GM19324 (cell line): ENCODE results near the gene SIM1.

Experiments
- ATAC-seq: cut with Tn5 transposase; IDR thresholded peaks from one replicate; pipeline ENCODE4 v1.9.1; 2021; ENCODE audit warnings: mild to moderate bottlenecking, moderate library complexity; ENCODE audit not compliant: unreplicated experiment, low FRiP score

SIM1 gene, protein sequence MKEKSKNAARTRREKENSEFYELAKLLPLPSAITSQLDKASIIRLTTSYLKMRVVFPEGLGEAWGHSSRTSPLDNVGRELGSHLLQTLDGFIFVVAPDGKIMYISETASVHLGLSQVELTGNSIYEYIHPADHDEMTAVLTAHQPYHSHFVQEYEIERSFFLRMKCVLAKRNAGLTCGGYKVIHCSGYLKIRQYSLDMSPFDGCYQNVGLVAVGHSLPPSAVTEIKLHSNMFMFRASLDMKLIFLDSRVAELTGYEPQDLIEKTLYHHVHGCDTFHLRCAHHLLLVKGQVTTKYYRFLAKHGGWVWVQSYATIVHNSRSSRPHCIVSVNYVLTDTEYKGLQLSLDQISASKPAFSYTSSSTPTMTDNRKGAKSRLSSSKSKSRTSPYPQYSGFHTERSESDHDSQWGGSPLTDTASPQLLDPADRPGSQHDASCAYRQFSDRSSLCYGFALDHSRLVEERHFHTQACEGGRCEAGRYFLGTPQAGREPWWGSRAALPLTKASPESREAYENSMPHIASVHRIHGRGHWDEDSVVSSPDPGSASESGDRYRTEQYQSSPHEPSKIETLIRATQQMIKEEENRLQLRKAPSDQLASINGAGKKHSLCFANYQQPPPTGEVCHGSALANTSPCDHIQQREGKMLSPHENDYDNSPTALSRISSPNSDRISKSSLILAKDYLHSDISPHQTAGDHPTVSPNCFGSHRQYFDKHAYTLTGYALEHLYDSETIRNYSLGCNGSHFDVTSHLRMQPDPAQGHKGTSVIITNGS

DNA sequence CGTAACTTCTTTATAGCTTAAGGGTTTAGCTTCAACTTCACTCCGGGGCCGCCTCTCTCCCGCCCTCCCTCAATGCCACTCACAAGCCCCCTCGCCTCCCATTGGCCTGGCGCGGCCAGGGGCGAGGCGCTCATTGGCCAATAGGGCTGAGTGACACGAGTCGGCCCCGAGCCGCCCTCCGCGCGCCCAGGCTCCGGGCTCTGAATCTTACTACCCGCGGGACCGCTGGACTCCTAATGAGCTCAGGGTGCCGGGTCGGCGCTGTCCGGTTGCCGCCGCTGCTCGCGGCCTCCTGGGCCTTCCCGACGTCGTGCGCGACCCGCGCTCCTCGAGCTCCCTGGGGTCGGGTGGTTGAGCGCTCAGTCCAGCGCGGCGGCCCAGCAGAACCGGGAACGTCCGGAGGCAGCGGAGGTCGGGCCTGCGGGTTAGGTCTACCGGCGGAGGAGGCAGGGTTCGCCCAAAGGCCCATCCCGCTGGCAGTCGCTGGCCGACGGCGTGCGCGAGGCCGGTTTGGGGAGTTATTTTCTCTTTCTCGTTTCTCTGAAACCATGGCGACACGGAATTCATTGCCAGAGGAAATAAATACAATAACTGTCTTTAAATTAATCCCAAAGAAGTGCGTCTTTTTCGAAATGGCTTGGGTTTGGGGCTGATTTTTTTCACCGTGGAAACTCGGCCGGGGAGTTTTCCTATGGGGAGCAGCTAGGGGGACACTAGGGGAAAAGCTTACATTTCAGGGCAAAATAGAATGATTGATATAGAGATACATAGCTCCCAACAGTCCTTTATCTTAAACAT lies at the start of gene SIM1:
Gene SIM1, minus strand, starts transcription at position 19 of the 798 bp plus-strand sequence. CDS start 1,453 bp downstream, outside the sequence.
- peak; percentile 55 for ATAC-seq

DNA sequence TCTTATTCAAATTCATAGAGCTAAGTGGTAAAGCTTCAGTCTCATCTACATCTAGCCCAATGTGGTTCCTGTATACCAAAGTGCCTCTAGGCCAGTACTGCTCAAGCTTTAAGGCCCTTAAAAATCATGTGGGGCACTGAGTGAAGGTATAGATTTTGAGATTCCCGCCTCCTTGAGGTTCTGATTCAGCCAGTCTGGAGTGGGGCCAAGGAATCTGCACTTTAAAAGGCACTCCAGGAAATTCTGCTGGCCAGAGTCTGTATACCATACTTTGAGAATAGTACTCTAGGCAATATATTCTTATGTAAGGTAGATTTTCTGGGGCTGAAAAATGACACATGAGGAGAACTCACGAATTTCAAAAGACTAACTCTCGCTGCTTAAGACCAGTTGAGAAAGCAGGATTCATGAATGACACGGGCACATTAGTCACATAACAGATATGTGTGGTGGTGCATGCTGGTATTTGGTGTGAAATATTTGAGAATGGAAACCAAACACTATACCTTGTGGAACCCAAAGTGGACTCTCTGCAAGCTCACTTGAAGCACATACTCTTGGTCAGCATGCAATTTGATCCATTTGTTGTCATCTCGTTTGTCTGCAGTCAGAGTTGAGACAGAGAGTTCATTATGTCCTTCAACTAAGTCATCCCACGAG lies 47.6 kb upstream of the SIM1 start:
- no peak for ATAC-seq

DNA sequence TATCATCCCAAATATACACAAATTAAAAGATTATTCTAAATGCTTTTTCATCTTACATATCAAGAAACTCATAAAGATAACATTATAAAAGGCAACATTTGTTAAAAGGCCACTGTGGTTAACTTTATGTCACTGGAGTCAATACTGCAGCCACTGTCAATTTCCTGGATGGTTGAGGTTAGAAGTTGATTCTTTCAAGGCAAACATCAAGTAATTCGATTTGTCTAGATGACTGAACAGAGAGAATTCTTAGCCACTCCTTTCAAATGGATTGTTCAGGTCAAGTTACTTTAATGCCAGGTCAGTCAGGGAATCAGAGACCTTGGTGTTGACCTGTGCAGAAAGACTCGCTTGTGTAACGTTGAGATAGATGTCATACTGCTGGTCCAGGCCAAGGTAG lies 44.4 kb upstream of the SIM1 start:
- no peak for ATAC-seq

DNA sequence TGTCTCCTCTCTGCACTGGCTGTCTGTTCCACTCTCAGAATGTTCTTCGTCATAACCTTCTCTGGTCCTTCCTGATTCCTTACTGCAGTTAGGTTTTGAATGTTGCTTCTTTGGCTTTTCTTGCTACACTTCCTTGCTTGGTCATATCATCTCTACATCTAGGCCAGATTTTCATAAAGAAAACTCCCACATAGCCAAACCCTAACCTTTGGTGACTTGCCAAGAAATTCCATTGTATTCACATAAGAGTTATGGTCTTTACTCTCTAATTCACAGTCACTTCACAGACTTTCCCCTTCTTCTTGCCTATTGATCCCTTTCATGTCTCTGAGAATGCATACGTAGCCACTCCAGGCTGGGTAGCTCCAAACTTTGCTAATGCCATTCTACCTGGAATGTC lies 41.9 kb upstream of the SIM1 start:
- ATAC-seq: no peak

DNA sequence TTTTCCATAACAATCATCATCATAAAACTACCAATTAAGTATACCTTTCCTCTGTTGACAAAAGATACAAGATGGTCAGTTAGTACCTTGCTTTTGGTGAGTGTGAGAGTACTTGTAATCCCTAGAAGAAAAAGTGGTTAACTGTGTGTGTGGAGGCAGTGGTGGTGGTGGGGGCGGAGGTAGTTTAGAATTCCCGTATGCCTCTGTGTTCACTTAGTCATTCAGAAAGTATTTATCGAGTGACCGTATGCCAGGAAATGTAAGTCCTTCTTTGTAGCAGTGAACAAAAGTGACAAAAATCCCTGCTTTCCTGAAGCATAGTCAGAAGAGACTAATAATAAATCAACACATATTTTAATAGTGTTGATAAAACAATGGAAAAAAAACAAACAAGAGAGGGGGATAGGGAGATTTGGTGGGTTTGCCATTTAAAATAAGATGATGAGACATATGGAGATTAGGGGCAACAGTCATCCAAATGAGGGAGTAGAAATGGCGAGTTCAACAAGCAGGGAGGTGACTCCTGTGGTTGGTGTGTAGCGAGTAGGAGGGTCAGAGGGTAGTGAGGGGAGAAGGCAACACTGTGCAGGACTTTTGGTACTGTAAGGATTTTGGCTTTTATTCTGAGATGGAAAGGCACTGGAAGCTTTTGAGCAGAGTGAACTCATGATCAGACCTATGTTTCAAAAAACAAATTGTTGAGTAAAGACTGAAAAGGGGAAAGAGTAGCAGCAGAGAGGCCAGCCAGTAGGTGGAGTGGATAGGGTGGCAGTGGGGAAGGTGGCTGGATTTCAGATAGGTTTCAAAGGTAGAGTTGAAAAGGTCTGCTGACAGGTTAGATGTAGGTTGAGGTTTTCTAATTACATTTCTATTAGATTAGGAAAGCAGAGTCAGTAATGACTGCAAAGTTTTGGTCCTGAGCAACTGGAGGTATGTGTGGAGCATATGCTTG lies 40.3 kb upstream of the SIM1 start:
- no peak for ATAC-seq

DNA sequence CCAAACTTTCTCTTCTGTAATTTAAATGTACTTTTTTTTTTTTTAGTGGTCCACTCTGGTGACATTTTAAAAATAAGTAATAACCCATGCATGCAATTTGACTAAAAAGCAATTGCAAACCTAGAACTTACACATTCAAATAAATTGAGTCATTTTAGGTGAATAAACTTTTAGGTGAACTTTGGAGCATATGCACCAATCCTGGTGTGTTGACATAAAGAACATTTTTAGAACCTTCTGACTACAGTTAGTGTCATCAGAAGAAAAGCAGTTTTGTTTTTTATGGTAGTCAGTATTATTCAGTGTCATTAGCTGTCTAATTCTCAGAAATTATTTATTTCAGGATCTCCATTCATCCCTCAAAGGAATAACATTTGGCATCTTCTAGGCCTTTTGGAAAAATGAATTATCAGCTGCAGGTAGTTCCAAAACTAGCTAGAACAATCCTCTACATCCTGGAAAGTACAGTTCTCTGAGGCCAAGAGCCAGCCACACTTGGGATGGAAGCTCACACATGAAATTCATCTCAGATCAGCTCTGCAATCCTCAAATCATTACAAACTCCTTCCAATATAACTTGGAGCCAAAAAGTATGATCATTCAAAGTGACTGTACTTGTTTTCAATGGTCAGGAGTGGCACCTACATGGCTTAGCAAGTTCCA lies 38.5 kb upstream of the SIM1 start:
- ATAC-seq: no peak

DNA sequence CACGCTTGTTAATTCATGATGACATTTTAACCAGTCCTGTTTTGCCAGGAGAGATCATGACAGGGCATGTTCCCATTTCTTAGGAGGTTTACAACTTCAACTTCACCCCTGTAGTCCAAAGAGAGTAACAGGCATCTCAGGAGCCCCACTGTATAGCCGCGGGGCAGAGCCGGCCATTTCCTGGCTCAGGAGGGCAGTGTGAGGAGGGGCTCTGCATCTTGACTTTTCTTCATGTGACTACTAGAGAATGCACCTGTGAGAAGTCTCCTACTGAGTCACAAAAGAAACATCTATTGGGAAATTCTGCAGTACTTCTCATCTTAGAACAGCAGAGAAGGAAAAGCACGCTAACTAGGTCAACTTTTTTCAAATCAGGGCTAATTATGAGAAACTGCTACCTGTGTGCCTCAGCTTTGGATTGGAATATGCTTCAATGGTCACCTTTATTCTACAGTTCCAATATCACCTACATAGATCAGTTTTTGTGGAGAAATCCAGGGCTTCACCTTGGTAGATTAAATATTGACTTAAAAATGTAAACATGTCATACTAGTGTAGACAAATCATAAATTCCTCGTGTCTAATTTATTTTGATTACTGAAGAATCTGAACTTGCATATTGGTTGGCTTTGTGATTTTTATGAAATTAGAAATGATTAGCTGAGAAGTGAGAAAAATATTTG lies 28.6 kb upstream of the SIM1 start:
- no peak for ATAC-seq

DNA sequence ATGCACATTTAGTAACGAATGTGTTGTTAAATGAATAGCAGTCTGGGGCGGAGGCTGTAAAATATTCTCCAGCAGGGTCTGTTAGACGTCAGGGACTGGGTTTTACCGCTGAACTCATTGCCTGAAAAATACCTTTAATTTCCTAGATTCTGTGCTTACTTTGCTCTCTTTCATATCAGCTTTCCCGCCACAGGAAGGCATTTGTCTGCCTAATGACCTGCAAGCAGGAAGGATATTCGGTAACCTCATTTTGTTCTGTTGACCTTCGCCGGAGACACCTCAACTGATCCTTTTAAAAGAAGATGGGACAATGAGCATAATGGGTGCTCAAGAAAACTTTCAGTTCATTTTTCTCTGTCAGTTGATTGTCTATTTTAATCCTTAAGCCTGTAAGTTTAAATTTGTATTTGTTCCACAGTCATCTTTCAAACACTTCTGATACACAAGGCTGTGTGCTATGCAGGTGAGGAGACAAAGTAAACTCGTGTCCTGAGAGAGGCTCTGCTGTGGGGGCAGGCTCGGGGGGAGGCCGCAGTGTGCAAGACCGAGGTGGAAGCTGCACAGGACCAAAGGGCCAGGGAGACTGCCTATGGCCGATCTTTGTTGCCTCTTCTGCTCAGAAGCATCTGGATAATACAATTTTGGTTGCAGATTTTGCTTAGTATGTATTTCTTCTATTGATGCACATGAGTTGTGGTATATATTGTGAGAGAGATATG lies 27.4 kb upstream of the SIM1 start:
- ATAC-seq: no peak

DNA sequence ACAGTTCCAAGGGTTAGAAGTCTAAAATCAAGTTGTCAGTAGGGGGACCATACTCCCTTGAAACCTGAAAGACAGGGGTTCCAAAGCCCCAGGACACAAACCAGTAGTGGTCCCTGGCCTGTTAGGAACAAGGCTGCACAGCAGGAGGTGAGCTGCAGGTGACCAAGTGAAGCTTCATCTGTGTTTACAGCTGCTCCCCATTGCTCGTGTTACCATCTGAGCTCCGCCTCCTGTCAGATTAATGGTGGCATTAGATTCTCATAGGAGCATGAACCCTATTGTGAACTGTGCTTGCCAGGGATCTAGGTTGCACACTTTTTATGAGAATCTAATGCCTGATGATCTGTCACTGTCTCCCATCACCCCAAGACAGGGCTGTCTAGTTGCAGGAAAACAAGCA lies 25.3 kb upstream of the SIM1 start:
- ATAC-seq: no peak

DNA sequence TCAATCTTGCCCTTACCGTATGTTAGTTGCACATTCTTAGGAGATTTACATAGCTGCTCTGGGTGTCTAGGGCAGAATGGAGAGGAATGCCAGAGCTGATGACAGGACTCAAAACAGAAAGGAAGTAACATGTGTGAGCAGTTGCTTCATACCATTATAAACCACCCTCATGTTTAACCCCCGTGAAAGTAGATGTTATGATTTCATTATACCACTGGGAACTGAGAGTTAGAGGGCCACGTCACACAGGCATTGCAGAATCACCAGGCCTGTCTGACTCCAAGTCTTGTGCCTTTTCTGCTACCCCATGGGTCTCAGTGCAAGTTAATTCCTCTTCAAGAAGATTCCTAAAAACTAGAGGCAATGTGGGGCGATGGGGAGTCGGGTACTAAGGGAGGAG lies 23.5 kb upstream of the SIM1 start:
- no peak for ATAC-seq

DNA sequence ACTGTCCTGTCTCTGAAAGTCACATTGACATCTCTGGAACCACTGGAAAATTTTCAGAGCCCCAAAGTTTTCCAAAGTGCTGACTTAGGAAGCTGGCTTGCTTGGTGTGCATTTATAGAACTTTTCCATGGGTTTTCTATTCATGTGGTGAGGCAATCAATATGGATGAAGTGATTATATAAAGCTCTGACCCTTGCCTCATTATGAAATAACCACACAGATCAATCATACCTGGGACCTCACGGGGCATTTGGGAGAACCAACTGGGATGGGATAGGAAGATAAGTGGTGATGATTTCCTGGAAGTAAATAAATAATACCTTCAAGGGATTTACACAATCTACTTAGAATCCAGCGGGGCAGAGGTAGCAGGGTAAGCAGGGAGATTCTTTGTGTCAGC lies 22.9 kb upstream of the SIM1 start:
- no peak for ATAC-seq

DNA sequence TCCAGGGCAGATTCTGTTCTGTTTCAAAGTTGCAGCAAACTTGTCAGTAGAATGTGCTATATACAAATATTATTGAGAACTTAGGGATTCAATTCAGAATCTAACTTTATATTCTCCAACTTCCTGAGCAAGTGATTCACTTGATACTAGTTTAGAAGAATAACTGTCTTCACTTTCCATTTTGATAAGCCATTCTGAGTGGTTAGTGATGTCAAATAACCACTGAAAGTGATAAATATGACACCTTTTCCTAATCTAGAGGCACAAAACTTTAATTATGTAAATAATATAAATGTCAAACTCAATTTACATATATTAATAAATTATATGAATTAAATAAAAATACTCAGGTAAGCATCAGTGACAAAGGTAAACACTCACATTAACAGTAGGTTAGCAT lies 20.5 kb upstream of the SIM1 start:
- ATAC-seq: no peak

DNA sequence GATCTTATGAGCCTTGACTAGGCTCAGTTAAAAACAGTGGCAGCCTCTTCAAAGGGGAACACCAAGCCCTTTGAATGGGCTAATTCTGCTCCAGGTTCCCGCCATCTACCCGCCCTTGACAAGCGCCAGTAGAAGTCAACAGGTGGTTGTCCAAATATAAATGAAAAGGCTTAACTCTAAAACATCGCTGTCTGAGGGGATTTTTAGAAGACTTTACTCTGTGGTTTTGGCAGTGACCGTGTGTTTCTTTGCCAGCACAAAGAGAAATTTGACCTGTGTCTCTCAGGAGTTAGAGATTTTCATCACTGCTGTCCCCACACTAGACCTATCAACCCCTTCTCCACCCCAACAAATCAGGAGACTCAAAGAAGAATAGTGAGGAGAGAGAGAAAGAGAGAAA lies 19.8 kb upstream of the SIM1 start:
- ATAC-seq: peak; percentile 37

DNA sequence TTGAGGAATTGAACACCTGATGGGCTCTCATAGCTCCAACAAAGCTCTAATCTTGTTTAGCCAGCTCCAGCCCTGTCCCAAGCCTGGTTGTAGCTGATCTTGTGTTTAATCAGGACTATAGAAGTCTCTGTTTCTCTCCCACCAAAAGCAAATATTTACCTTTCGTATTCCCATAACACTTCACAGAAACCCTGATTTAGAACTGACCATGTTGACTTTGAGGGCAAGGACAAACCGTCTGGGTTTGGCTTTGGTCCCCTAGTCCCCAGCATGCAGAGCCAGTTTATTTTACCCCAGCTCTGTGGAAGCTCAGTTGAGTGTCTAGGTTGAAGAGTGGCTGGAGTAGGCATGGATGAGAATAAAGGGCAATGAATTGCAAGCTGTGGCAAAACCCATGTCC lies 18.0 kb upstream of the SIM1 start:
- no peak for ATAC-seq

DNA sequence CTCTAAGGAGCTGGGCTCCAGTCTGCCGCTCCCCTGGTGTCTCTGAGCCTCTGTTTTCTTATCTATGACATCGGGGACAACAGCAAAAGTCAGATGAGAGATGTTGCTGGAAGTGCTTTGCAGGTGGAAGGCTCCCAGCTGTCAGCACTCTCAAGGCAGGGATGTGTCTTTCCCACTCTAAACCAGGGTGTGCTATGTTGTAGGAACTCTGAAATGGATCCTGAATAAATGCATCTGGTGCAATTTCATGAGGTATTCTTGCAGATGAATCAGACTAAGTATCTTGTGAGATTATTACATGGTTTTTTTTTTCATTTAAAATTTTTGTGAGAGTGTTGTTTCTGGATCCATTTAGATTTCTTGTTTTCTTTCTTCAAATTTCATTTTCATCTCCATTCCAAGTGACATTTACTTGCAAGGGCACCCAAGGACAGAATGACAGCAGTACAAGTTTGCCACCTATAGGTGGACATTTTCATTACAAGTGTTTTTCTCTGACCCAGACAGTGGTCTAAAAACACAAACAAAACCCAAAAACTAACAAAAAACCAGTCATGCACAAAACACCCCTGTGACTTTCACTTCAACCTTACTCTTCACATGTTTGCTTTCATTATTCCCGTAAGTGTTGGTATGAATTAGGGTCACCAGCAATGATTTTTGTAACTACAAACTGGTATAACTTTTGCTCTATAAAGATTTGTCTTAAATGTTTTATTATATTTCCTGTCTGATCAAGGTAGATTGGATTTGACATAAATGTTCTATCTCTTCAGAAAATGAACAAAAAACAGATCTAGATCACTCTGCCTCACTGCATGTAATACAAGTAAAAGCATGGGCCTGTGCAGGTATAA lies 14.7 kb upstream of the SIM1 start:
- ATAC-seq: peak; percentile 47

DNA sequence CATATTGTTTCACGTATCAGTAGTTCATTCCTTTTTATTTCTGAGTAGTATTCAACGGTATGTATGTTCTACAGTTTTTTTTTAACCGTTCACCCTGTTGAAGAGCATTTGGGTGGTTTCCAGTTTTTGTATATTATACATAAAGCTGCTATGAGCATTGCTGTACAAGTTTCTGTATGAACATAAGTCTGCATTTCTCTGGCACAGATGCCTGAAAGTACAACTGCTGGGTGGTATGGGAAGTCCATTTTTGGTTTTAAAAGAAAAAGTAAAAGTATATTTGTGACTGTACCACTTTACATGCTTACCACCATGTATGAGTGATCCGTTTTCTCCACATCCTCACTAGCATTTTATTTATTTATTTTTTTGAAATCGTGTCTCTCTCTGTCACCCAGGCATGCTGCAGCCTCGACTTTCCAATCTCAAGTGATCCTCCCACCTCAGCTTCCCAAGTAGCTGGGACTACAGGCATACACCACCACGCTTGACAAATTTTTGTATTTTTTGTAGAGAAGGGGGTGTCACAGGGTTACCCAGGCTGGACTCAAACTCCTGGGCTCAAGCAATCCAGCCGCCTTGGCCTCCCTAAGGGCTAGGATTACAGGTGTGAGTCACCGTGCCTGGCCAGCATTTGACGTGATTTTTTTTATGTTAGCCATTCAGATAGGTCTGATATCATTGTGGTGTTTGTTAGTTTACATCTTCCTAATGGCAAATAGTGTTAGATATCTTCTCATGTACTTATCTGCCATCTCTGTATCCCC lies 11.0 kb upstream of the SIM1 start:
- peak; percentile 75 for ATAC-seq
